Measurements from ENCODE around the gene EMILIN1. TPM values are rescaled to one million over a fixed set of nuclear protein-coding genes. Genes with fewer than 3 reads are reported as not detected.
A peak's percentile ranks its signal among the peaks of the same experiment; 100 is the strongest.
"Not testable (repeated sequence)": the region's sequence is repeated elsewhere in the genome, so short reads cannot be mapped to it uniquely, and the experiment has no call there.

Gene EMILIN1
- polyA plus RNA-seq, 3 donors = 61.8 to 70.7 (median 70.5) TPM

DNA sequence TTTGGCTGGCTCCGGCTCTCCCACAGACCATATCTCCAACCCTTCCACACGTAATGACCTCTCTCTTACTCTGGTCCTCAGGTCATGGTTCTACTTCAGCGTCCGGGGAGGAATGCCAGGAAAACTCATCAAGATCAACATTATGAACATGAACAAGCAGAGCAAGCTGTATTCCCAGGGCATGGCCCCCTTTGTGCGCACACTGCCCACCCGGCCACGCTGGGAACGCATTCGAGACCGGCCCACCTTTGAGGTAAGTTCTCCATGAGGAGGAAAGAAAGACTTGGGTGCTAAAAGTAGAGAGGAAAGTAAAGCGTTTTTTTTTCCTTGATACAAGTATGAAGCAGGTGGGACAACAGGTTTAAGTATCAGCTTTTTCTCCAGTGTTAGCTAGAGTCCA lies 25.1 kb upstream of the EMILIN1 start:
- DNase-seq (ENCODE audit: low read depth in 3 of 3, low spot score in 2 of 3) = no peak

DNA sequence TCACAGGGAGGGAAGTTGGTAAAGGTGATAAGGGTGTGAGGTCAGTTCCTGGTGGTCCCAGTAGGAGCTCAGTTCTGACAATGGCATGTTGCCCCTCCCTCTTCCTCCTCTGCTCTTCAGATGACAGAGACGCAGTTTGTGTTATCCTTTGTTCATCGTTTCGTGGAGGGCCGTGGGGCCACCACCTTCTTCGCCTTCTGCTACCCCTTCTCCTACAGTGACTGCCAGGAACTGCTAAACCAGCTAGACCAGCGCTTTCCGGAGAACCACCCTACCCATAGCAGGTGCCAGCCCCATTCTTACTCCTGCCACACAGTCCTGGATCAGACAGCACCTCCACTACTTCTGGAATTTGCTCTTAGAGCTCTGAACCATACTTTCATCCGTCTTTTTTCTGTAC lies 24.6 kb upstream of the EMILIN1 start:
- DNase-seq (ENCODE audit: low read depth in 3 of 3, low spot score in 2 of 3) = no peak

DNA sequence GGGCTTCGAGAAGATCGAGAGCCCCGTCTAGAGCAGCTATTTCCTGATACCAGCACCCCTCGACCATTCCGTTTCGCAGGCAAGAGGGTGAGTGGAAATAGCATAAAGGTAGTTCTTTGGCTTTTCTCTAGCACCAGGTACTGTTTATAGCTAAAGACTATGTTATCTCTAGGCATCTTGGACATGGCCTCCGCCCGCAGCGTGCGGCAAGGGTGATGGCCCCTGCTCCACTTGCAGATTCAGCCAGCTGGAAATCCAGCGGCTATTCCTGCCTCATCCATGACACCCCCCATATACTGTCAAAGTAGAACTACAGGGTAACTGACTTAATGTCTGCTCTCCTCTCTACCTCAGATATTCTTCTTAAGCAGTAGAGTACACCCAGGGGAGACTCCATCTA lies 23.7 kb upstream of the EMILIN1 start:
- DNase-seq (ENCODE audit: low read depth in 3 of 3, low spot score in 2 of 3) = no peak

DNA sequence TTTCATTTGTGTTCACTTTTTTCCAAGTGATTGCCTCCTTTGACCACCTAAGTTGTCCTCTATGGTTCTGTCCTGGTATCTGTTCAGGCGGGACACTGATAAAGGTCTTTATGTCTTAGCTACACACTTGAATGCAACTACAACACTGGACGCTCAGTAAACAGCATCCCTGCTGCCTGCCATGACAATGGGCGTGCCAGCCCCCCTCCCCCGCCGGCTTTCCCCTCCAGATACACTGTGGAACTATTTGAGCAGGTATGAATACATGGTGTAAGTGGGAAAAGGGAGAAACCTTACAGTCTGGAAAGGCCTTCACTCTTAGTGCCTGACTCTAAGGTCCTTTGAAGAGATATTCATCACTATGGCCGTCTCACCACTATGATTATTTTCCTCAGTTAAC lies 21.2 kb upstream of the EMILIN1 start:
- no peak for DNase-seq (ENCODE audit: low read depth in 3 of 3, low spot score in 2 of 3)

DNA sequence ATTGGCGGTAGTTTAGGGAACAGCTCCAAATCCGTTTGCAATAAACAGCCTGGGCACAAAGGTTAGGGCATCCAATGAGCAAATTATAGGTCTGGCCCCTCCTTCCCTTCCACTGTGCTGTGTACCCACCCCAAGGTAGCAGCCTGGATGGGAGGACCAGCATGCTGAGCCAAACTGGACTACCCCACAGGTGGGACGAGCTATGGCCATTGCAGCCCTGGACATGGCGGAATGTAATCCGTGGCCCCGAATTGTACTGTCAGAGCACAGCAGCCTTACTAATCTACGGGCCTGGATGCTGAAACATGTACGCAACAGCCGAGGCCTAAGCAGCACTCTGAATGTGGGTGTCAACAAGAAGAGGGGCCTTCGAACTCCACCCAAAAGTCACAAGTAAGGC lies 20.2 kb upstream of the EMILIN1 start:
- no peak for DNase-seq (ENCODE audit: low read depth in 3 of 3, low spot score in 2 of 3)

DNA sequence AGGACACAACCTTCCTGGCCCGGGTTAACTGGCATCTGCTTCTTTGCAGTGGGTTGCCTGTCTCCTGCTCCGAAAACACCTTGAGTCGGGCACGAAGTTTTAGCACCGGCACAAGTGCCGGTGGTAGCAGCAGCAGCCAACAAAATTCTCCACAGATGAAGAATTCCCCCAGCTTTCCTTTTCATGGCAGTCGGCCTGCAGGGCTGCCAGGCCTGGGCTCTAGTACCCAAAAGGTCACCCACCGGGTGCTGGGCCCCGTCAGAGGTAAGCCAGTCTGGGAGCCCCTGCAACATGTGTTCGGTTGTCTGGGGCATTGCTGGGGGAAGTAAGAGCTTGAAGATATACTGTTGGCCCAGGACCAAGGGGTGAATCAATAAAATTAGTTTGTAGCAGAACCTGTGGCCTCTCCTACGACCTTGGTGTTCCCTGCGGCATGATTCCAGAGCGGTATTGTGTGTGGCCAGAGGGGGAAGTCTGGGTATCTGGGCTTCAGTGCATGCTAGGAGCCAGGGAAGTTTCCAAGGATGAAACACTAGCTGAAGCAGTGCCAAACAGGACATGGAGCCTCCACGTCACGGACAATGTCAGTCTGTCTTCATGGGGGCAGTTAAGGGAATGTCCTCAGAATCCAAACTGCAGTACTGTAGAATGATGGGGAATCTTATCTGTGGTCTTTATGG lies 19.1 kb upstream of the EMILIN1 start:
- no peak for DNase-seq (ENCODE audit: low read depth in 3 of 3, low spot score in 2 of 3)

DNA sequence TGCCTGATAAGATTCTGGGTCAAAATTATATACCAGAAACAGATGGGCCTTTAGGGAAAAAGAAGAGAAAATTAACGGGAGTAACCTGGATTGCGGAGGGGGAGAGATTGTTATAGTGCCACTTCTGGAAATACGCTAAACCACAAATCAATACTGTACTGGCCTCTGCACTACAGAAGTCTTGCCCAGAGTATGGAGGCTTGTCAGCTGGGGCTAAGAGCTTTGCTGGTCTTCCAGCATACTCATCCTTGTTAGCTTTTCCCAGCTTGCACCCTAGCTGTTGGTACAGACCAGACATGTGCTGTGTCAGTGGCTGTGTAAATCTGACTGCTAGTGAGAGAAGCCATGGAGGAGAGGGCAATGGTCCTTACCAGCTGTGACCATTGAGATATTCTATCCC lies 18.1 kb upstream of the EMILIN1 start:
- no peak for DNase-seq (ENCODE audit: low read depth in 3 of 3, low spot score in 2 of 3)

DNA sequence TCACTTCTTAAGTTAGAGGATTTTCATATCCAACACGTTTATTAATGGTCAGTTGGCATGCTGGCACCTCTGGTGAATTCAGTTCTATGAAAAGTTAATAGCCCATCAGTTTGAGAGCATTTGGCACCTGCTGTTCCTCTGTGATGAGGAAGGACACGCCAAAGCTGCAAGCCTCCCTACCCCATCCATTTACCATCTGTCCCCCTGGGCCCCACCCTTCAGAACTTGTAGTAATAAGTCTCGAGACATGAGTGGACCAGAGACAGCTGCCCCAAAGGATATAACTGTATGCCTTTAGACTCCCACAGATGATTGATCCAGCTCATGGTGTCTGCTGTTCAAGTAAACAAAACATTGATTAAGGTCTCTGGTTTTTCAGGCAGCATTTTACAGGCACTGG lies 13.3 kb upstream of the EMILIN1 start:
- DNase-seq (ENCODE audit: low read depth in 3 of 3, low spot score in 2 of 3) = no peak

DNA sequence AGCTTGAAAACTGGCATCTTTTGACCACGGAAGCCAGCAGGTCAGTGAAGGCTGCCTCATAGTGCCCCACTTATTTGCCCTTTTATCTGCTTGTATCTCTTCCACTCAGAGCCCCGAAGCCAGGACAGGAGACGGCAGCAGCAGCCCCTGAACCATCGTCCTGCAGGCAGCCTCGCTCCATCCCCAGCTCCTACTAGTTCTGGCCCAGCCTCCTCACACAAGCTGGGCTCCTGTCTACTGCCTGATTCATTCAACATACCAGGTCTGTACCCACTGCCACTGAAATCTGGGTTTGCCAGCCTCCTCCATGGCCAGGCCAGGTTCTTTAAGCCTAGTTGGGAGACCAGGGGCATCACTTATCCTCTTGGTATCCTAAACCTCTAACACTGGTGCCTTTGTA lies 11.0 kb upstream of the EMILIN1 start:
- DNase-seq (ENCODE audit: low read depth in 3 of 3, low spot score in 2 of 3) = no peak

DNA sequence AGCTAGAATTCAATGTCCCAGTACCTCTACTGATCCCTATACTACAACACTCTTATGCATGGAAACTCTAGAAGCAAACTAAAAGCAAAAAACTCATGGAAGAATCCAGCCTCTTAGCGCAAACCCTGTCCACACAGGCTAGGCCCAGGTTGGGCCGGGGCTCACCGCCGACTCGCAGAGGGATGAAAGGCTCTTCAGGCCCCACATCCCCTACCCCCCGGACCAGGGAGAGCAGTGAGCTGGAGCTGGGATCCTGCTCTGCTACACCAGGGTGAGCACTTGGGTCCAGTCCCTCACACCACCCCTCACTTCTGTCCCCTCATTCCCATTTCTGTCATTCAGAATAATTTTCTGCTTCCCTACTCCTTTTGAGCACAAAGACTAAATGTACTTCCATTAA lies 9.0 kb upstream of the EMILIN1 start:
- no peak for DNase-seq (ENCODE audit: low read depth in 3 of 3, low spot score in 2 of 3)

DNA sequence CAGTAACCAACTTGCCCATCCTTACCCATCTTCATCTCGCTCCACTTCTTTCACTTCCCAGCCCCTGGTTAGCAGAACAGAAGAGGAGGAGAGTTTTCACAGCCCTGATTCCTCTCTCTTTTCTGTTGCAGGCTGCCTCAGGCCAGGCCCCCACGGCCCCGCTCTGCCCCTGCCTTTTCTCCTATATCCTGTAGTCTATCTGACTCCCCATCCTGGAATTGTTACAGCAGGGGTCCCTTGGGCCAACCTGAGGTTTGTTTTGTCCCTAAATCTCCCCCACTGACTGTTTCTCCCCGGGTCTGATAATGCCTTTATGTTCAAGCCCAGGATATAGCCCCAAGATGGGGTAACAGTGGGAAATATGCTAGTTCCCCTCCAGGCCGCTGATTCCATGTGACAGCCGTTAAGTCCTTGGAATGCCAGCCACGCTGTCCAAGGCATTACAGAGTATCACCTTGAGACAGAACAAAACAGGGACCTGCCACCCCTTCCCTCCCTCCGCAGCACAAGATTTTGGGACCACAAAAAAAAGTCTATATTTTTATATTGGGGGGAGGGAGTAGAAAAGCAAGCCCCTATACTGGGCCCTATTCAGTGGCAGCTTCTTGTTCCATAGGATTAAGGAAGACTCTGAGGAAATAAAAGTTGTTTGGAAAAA lies 8.3 kb upstream of the EMILIN1 start:
- DNase-seq (ENCODE audit: low read depth in 3 of 3, low spot score in 2 of 3) = no peak

DNA sequence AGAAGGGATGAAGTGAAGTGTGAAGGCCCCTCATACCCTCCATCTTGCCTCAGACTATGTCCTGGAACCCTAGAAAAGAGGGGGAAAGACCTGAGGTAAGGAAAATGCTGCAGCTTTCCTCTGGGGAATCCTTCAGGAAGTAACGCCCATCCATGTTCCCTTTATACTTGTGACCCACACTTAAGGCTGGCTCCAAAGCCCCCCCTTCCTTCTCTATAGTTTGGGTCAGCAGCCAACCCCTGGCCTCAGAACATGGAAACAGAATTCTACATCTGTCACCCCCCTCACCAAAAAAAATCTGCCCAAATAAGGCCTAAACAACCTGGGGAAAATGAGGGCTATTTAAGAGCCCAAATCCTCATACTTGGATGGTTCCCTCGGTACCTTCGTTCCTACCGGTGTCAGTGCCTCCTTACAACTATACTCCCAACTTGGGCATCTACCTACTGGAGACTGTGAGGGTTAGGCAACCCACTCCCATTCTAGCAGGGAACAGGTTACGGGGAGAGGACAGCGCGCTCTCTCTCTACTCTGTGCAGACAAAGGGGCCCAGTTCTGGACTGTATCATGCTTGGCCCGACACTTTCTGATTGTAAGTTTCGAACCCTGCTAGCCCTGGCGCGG lies 7.7 kb upstream of the EMILIN1 start:
- DNase-seq (ENCODE audit: low read depth in 3 of 3, low spot score in 2 of 3) = no peak

DNA sequence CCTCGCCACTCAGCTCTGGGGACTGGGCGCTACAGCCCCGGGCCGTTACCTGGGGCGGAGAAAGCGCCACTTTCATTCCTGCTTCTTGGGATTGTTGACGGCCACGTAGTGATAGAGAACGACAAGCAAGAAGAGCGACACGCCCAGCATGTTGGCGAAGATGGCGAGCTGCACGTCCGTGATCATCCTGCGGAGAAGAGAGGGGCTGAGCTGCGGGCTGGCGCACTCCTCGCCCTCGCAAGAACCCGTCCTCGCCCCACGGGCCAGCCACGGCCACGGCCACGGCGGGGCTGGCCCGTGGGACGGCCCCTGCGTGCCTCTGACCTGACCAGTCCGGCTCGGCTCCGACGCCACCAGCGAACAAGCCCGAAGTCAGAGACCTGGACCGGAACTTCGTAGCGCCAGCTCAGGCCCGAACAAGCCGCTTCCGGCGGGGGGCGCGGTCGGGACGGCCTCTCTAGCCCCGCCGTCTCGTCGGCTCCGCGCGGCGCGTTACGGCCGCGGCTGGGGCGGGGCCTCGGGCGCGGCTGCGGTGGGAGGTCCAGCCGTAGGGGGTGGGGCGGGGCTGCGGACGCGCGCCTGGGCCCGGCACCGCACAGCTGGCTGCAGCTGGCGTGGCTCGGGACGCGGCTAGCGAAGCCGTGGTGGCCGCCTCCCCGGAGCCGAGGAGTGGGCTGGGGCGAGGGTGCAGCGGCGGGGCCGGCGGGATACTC lies 7.0 kb upstream of the EMILIN1 start, which contains the start of gene OST4:
Gene OST4 (minus strand): TSS at position 378 of the 713 bp plus-strand sequence.
- peak in 2 of 3 donors; percentile 80 to 87 for DNase-seq (ENCODE audit: low read depth in 3 of 3, low spot score in 2 of 3)

DNA sequence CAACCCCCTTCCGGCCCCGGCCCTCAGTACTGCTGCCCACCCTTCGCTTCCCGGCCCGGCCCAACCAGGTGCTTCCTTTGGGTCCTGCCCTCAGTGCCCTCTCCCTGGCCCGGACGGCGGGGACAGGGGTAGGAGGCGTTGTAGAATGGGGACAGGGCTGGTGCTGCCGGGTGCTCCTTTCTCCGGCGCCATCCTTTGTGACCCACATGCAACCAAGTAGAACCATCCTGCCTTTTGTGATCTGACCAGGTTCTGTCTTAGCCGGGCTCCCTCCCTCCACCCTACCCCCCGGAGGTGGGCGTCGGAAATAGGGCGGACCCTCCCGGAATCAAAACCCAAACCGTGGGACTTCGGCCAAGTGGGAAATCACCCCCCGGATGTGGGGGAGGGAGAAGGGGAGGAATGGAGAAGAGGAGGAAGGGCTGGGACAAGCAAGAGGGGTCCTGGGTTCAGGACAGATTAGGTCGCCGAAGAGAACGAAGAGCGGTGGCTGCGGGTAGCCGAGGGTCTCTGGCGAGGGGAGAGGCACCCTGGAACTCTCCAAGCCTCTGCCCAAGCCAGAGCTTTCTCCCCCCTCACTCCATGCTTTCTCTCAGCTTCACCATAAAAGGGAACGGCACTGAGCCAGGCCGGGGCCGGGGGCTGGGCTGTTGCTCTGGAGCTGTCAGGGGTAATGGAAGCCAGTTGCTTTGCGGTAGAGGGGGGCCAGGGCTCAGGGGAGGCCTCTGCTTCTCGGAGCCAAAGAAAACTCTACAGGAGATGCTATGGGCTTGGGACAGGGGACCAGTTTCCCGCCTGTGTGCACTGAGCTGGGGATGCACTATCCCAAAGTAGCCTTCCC lies 6.2 kb upstream of the EMILIN1 start:
- peak in 1 of 3 donors; percentile 78 for DNase-seq (ENCODE audit: low read depth in 3 of 3, low spot score in 2 of 3)

DNA sequence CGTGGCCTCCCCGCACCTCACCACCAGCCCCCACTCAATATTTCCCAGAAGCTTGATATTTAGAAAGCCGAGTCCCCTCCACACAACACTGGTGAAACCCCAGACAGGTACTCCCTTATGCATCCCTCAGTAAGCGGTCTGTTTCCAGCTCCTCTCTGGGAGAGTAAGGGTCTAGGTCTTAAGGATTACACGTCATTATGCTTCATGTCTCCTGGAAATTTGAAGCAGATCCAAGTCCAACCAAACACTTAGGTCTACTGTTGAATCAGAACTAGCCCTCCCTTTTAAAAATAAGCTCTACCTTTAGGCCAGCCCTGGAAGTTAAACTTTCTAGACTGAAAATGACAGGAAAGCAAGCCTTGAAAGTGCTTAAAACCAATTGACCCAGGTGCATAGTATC lies 5.5 kb upstream of the EMILIN1 start:
- no peak for DNase-seq (ENCODE audit: low read depth in 3 of 3, low spot score in 2 of 3)

DNA sequence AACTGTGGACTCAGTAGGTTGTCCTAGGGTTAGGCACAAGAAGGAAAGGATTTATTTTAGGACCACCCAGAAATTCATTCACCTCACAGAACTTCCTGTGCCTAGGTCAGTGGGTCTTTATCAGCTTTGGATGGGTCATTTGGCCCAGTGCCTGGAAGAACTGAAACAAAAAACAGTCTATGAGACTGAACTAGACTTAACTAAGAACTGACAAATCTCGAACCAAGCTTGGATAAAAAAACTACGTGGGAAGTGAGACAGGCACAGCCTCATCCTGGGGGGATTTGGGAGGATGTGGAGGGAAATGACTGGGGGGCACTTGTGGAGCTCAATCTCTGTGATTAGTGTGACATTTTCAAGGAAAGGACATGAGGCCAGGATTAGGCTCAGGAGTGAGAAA lies 4.6 kb upstream of the EMILIN1 start:
- no peak for DNase-seq (ENCODE audit: low read depth in 3 of 3, low spot score in 2 of 3)

DNA sequence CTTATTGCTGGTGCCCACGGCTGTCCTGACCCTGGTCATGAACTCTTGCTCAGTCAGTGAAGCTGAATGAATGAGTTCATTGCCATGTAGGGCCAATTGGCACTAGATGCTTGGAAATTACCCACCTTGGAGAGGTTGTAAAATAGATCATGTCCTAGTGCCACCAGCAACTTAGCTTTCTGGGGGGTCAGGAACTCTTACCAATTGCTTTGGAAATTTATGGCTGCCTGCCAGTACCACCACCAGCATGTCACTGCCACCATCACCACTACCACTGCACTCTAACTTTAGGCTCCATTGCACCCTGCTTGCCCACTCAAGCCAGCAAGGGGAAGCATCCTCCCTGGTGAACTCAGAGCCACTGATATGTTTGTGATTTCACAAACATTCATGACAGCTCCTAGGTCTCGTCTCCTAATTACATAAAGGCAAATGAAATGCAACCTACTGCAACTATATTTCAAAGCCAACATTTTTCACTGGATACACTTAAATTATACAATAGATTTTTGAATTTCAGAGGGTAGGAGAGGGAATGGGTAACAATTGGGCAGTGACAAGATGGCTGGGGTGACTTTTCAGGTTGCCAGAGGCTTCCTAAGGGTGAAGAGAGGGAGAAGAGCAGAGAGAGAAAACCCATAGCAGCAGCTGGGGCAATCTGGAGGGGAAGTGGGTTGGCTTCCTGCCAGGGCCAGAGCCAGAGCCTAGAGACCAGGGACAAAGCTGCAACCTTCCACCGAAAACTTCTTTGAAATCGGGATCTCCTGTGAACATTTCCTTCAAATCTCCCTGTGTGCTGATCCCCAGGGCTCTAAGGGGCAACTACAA lies 3.5 kb upstream of the EMILIN1 start:
- no peak for DNase-seq (ENCODE audit: low read depth in 3 of 3, low spot score in 2 of 3)

DNA sequence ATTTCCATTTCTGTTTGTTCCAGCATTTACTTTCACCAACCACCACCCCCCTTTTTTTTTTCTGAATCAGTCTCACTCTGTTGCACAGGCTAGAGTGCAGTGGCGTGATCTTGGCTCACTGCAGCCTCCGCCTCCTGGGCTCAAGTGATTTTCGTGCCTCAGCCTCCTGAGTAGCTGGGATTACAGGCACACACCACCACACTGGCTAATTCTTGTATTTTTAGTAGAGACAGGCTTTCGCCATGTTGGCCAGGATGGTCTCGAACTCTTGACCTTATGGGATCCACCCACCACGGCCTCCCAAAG lies 2.9 kb upstream of the EMILIN1 start:
- not testable (repeated sequence) for DNase-seq (ENCODE audit: low read depth in 3 of 3, low spot score in 2 of 3)

DNA sequence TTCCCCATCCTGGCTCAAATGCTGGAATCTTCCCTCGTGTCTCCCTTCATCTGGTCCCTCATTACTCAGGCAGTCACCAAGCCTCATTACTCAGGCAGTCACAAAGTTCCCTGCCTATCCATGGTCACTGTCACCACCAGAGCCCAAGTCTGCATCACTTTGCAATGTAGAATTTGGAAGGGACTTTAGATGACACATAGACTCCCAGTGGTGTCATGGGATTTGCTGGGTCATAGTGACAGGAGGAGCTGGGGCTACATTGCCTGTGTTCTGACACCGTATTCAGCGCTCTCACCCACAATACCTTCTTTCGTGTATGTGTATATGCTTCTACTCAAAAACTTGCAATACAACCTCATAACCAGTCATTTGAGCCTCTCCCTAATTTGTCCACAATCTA lies 2.1 kb upstream of the EMILIN1 start:
- no peak for DNase-seq (ENCODE audit: low read depth in 3 of 3, low spot score in 2 of 3)

DNA sequence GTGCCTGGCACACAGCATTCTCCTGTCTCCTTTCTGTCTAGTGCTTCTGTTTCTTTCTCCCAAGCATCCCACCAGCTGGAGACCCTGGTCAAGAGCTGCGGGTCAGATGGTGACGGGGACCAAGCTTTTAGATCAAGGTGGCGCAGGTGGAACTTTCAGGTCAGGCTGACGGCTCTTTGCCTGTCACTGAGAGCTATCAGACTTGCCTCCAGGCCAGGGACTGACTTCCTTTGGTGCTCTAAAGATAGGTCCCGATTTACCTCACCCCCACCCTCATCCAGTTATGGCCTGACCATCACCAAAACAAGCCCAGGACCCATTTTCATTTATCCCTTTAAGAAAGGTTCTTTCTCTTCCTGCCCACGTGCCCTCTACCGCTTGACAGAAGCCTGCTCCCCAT lies 1.2 kb upstream of the EMILIN1 start:
- no peak for DNase-seq (ENCODE audit: low read depth in 3 of 3, low spot score in 2 of 3)
